HepG2 (cell line): ENCODE measurements around the gene ENDOD1. TPM values are rescaled to one million over a fixed set of nuclear protein-coding genes. Genes with fewer than 3 reads are reported as not detected.

Source experiments
- DRAP1 ChIP-seq: IDR thresholded peaks from 2 replicates; pipeline ENCODE4 v1.6.1; 2016; ENCODE audit warnings: missing genetic modification reagents, missing compliant biosample characterization
- FIP1L1 ChIP-seq: fragments of 200-400 bp; formaldehyde crosslinking; IDR thresholded peaks from 2 replicates; pipeline ENCODE4 v1.6.1; 2018; ENCODE audit warnings: low read depth, mild to moderate bottlenecking, low read length, moderate library complexity, borderline replicate concordance; ENCODE audit not compliant: insufficient read depth
- HNRNPK ChIP-seq: fragments of 200-400 bp; formaldehyde crosslinking; IDR thresholded peaks from 2 replicates; pipeline ENCODE4 v1.6.1; 2018; ENCODE audit warnings: low read length, low read depth, moderate library complexity, mild to moderate bottlenecking; ENCODE audit not compliant: poor library complexity, severe bottlenecking
- NFE2L1 ChIP-seq: sonication (generic); formaldehyde crosslinking; IDR thresholded peaks from 2 replicates; pipeline ENCODE4 v1.4.0; 2020; ENCODE audit warnings: missing genetic modification reagents, mild to moderate bottlenecking, borderline replicate concordance
- PATZ1 ChIP-seq: sonication (generic); formaldehyde crosslinking; IDR thresholded peaks from 2 replicates; pipeline ENCODE4 v1.4.0; 2020; ENCODE audit warnings: missing genetic modification reagents
- PAWR ChIP-seq: sonication (generic); formaldehyde crosslinking; IDR thresholded peaks from 2 replicates; pipeline ENCODE4 v1.4.0; 2020; ENCODE audit warnings: missing genetic modification reagents, mild to moderate bottlenecking, borderline replicate concordance
- POGK ChIP-seq: sonication (generic); formaldehyde crosslinking; conservative IDR thresholded peaks from 2 replicates; pipeline ENCODE4 v1.8.0; 2022; ENCODE audit warnings: mild to moderate bottlenecking, moderate library complexity, missing genetic modification reagents
- REST ChIP-seq, 2 experiments: IDR thresholded peaks; 2 replicates each; pipeline ENCODE4 v1.6.1; 2011 to 2012; ENCODE audit warnings: low read length in 2 of 2, borderline replicate concordance in 1 of 2, low read depth in 1 of 2, mild to moderate bottlenecking in 1 of 2, moderate library complexity in 1 of 2
- ZBTB1 ChIP-seq: sonication (generic); formaldehyde crosslinking; IDR thresholded peaks from 2 replicates; pipeline ENCODE4 v1.4.0; 2020; ENCODE audit warnings: missing genetic modification reagents, borderline replicate concordance
- ZBTB7B ChIP-seq: sonication (generic); formaldehyde crosslinking; IDR thresholded peaks from 2 replicates; pipeline ENCODE4 v1.4.0; 2020; ENCODE audit warnings: missing genetic modification reagents
- ZKSCAN8 ChIP-seq: IDR thresholded peaks from 2 replicates; pipeline ENCODE4 v1.6.1; 2016; ENCODE audit warnings: borderline replicate concordance, missing genetic modification reagents, missing compliant biosample characterization
- ZNF510 ChIP-seq: sonication (generic); formaldehyde crosslinking; IDR thresholded peaks from 2 replicates; pipeline ENCODE4 v1.4.0; 2020; ENCODE audit warnings: low read depth, mild to moderate bottlenecking, missing genetic modification reagents
- ZNF570 ChIP-seq: sonication (generic); formaldehyde crosslinking; IDR thresholded peaks from 2 replicates; pipeline ENCODE4 v1.4.0; 2020; ENCODE audit warnings: mild to moderate bottlenecking, missing genetic modification reagents, borderline replicate concordance
- ZNF597 ChIP-seq: sonication (generic); formaldehyde crosslinking; IDR thresholded peaks from 2 replicates; pipeline ENCODE4 v1.5.0; 2020; ENCODE audit warnings: missing genetic modification reagents
- ZNF615 ChIP-seq: sonication (generic); formaldehyde crosslinking; IDR thresholded peaks from 2 replicates; pipeline ENCODE4 v1.5.0; 2020; ENCODE audit warnings: mild to moderate bottlenecking, missing genetic modification reagents, borderline replicate concordance
- ZNF670 ChIP-seq: sonication (generic); formaldehyde crosslinking; IDR thresholded peaks from 2 replicates; pipeline ENCODE4 v1.8.0; 2022; ENCODE audit warnings: mild to moderate bottlenecking, missing genetic modification reagents, borderline replicate concordance
- ZNF770 ChIP-seq: sonication (generic); formaldehyde crosslinking; IDR thresholded peaks from 2 replicates; pipeline ENCODE4 v1.5.0; 2020; ENCODE audit warnings: mild to moderate bottlenecking, missing genetic modification reagents
- ZSCAN30 ChIP-seq: sonication (generic); formaldehyde crosslinking; IDR thresholded peaks from 2 replicates; pipeline ENCODE4 v1.5.0; 2020; ENCODE audit warnings: mild to moderate bottlenecking, missing genetic modification reagents
- polyA plus RNA-seq, 8 experiments: library from polyadenylated mRNA; depleted of rRNA in 3 of 8; stranded (reverse) in 7 of 8; unstranded in 1 of 8; fragments of >200 nt; fragmentation: Illumina TruSeq in 4 of 8; extraction: Trizol in 4 of 8; gene quantifications; 2 replicates each; pipeline versions ENCODE4 v1.2.1 to v1.2.3, GENCODE V29; 2011 to 2016; ENCODE audit warnings: low read depth in 4 of 8, missing spikeins in 1 of 8, mixed read lengths in 1 of 8; ENCODE audit not compliant: insufficient read depth in 1 of 8
- total RNA-seq, 5 experiments: library from RNA; depleted of rRNA; stranded (reverse); fragments of >200 nt; fragmentation: Illumina TruSeq; extraction: Trizol; gene quantifications; 2 replicates each; pipeline ENCODE4 v1.2.3, GENCODE V29; 2016; ENCODE audit warnings: low read depth in 1 of 5

The ENDOD1 gene
- total and polyA plus RNA-seq, 2 of the 13 experiments (the other 11 are each of a cell fraction or from before 2014, with no cell fraction given), result 2.0 to 6.8 TPM

- TF ChIP-seq REST (IDR thresholded peaks at IDR 0.05; ENCODE audit: borderline replicate concordance in 1 of 2, low read depth in 1 of 2, low read length in 2 of 2) (no peak; a peak in 1 of 4 replicates), ZBTB1 (CRISPR knock-in tag) (no peak), POGK (CRISPR knock-in tag) (no peak), ZNF597 (CRISPR knock-in tag) (no peak), ZNF510 (no peak), PATZ1 (CRISPR knock-in tag) (no peak), NFE2L1 (no peak), ZSCAN30 (CRISPR knock-in tag) (no peak), HNRNPK (no peak), ZKSCAN8 (CRISPR knock-in tag) (peak; percentile 46; the same call in 1 of the 2 replicates), ZNF615 (CRISPR knock-in tag) (no peak), ZNF570 (CRISPR knock-in tag) (no peak), ZNF770 (no peak), ZBTB7B (CRISPR knock-in tag) (no peak), FIP1L1 (no peak), ZNF670 (CRISPR knock-in tag) (no peak), DRAP1 (CRISPR knock-in tag) (peak; percentile 88), PAWR (CRISPR knock-in tag) (no peak)
Observed at GRCh38 chr11:95068549-95068948, 21.1 kb upstream of the ENDOD1 start (continued).
